Raji (cell line): Measurements from ENCODE around the gene LSAMP.

ENCODE experiments used
- POLR2A ChIP-seq: IDR thresholded peaks from 2 replicates; pipeline ENCODE4 v1.6.1; 2011; ENCODE audit warnings: low read depth, low read length, control low read depth; ENCODE audit not compliant: insufficient read depth

The LSAMP gene

DNA sequence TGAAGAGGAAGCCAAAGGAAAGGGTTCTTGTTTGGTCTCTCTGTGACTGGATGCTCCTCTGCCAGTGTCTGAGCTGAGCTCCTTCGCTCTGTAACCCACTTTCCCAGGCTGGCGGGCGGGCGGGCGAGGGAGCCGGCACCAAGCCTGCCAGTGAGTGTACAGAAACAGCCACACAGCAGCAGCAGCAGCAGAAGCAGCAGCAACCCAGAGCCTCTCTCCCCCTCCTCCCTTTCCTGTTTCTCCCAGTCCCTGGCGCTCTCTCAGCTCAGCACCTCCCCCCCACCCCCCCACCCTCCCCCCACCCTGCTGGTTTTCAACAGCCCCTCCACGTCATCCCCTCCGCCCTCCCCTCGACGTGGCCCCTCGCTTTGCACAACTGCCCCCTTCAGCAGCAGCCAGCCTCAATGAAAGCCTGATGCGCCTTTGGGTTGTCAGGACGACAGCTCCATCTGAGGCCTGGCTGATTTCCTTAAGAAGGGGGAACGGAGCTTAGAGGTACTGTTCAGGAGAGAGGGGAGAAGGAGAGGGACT, at the start of gene LSAMP:
Gene LSAMP (minus strand): TSS at position 177 of the 531 bp plus-strand sequence.
- no peak for TF ChIP-seq POLR2A

DNA sequence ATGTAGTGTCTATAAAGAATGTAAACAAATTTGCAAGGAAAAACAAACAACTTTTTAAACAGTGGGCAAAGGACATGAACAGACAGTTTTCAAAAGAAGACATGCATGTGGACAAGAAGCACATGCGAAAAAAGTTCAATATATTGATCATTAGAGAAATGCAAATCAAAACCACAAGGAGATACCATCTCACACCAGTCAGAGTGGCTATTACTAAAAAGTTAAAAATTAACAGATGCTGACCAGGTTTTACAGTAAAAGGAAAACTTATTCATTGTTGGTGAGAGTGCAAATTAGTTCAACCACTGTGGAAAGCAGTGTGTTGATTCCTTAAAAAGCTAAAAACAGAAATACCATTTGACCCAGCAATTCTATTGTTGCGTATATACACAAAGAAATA, 47.1 kb upstream of the LSAMP start:
- TF ChIP-seq POLR2A, result no peak

- no peak for TF ChIP-seq POLR2A
Measured at GRCh38 chr3:116483135-116483534, 37.8 kb upstream of the LSAMP start.

GRCh38 chr3:116476691-116477090, 31.4 kb upstream of the LSAMP start:
- no peak for TF ChIP-seq POLR2A

DNA sequence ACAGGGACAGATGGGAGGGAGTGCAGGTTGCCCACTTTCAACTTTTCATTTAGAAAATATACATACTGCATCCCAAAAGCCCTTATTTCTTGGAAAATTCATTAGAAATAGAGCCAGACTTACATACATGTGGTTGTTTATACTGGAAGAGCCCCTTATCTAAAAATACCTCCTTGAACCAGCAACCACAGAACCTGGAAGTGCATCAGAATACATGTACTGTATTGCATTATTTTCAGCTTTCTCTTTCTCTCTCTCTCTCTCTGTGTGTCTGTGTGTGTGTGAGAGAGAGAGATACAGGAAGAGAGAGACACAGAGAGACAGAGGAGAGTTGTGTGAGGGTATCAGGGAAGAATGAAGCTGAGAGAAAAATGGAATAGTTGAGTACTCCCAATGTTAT, 29.5 kb upstream of the LSAMP start:
- TF ChIP-seq POLR2A, result no peak

DNA sequence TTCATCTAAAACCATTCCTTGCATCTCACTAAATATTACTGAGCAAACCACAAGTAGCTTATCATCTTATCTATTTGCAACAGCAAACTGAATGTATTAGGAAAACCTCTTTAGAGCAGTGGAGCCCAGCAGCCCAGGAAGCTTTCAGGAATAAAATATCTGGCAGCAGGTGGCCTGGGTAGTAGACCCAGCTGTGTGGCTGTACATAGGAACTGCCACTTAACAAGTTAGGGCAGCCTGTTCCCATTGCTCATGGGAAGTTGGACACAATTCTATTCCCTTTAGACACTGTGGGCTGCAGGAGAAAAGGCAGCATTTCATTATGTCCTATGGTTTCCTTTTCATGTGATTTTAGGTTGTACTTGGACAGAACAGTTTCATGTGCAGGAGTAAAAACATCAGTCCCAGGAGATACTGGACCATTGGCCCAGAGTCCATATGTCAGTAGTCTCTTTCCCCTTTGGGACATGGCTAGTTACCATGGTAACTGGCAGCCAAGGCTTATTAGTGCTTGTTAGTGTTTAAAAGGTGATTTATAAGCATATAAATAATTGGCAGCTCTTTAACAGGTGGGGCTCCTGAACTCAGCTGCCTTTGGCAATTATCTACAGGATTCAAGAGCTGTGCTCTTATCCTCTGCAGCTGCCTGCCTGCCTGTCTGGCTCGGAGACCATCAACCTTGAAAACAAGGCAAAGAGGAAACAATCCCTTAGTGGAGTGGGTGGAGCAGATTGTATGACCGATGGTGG, 28.9 kb upstream of the LSAMP start:
- no peak for TF ChIP-seq POLR2A

DNA sequence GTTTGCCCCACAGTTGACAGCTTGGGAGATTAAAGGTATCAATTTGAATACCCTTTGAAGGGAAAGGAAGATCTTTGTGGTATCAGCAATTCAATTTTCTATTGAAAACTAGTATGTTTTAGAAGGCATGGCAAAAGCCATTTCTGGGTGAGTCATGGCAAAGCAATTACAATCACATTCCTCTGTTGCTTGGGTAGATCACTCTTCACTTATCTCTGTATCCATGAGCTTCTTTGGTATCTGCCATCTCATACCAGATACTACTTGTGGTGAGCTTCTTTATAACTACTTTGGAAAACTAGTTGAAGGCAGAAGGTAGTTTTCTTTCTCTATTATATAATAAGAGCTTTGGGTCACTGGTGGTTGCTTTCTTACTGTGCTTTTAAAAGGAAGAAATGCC, 28.3 kb upstream of the LSAMP start:
- no peak for TF ChIP-seq POLR2A

DNA sequence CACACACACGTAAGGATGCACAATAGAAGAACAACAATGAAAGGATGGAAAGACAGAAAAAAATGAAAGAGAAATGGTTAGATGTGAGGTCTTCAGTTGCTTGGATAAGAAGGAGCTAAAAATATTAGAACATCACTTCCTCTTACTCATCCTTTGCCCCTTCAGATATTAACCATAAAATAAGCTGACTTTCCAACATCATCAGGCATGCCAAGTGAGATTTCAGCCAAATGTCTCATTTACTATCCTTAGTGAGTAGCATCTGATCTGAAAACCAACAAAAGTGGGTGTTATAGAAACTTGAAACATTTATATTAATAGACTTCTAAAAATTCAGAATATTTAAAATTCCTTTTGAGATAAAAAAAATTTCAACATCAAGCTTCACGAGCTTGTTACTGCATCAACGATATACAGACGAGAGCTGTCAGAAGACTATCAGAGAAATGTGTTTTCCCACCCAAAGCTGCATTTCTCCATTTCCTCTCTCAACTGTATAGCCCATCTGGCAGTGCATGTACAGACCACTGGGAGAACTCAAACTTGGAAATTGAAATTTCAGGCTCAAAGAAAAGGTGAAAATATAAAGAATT, 25.4 kb upstream of the LSAMP start:
- no peak for TF ChIP-seq POLR2A

DNA sequence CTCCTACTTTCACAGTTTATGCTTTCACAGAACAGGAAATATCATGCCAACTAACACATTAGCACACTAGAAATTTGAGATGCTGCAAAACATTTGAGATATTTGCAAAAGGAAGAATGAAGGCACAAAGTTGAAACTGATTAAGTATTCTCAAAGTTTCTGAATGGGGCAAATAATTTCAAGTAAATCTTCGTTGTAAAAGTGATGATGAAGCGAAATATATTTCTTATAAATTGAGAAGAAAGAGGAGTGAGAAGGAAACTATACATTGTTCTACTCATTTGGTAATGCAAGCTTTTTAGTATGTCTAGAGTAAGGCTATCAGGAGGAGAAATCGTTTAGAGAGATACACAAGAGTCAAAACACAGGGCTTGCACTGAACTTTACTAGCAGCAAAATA, 24.3 kb upstream of the LSAMP start:
- no peak for TF ChIP-seq POLR2A

- no peak for TF ChIP-seq POLR2A
Measured at GRCh38 chr3:116464276-116464798, 19.1 kb upstream of the LSAMP start.

DNA sequence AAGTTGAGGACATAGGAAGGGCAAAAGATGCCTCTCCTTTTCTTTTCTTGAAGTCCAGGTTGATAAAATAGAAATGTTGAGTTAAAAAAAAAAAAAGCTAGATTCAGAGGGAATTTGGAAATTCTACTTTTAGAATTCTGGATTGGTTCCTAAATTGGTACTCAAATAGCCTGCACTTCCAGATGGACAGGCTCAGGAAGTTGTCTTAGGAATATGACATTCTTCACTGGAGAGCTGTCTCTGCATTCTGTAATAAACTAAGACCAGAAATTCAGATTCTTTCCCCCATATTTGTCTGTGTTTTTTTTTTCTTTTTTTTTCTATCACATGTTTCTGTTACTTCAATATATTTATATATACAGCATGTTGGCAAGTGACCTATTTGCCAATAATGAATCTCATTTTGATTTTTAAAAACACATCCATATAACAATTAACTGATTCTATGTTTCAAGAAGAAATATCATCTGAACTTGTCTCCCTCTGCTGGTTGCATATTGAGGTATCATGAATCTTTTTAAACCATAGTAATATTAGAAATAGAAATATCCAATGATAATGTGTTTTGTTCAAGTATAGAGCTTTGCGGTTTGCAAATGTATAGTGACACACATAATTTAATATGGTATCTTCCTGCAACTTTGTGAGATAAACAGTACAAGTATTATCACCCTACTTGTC, 8.5 kb upstream of the LSAMP start:
- no peak for TF ChIP-seq POLR2A

- TF ChIP-seq POLR2A, result no peak
Measured at GRCh38 chr3:116449546-116450350, 4.5 kb upstream of the LSAMP start.

GRCh38 chr3:116445990-116446389, 703 bp upstream of the LSAMP start:
- TF ChIP-seq POLR2A, result no peak

DNA sequence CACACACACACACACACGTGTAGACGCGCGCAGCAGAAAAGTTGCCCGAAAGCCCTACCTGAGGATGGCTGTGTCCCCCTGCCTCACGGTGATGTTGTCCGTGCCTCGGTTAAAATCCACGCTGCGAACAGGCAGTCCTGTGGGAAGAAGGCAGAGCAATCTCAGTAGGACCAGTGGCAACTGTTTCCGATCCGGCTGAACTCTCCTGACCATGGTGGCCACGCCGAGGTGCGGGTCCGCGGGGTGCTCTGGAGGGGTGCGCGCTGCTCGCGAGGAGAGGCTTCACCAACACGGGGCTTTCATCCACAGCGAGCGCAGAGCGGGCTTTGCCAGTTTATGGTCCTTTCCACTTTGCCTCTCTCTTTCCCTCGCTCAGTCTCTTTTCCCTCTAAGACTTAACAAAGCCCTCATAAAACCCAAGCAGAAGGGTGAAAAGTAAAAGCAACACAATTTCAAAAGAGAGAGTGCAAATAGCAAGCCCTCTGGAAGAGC, 422 bp downstream of the LSAMP start:
- TF ChIP-seq POLR2A, result no peak

- TF ChIP-seq POLR2A, result no peak
Measured at GRCh38 chr3:116444115-116444747, 1.1 kb downstream of the LSAMP start.

- no peak for TF ChIP-seq POLR2A
Measured at GRCh38 chr3:116443191-116443661, 2.1 kb downstream of the LSAMP start.
